ENCODE measurements around the gene GKN2. TPM values are rescaled to one million over a fixed set of nuclear protein-coding genes. Genes with fewer than 3 reads are reported as not detected.

GKN2 gene
- total RNA-seq, 1 experiment from 2014 or later, result not detected

DNA sequence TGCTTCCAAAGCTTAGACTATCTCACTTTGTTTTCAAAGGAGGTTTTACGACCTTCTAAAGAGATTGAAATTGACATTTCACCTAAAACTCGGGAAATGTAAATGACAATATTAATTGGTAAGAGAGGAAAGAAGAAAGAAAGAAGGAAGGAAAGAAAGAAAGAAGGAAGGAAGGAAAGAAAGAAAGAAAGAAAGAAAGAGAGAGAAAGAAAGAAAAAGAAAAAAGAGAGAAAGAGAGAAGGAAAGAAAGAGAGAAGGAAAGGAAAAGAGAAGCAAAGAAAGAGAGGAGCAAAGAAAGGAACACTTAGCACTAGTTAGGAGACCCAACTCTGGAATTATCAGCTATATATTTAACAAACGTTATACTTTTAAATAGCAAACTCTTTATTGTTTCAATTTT, 25.4 kb upstream of the GKN2 start:
- H3K27ac Mint-ChIP-seq, result no peak overlapping the region
- H3K36me3 Mint-ChIP-seq, result no peaks in the 10 kb centered on the region
- no peaks in the 10 kb centered on the region for H3K4me1 Mint-ChIP-seq
- TF ChIP-seq TEAD4 (CRISPR knock-in tag; IDR thresholded peaks at IDR 0.05) (no peak), ZNF671 (CRISPR knock-in tag; IDR thresholded peaks at IDR 0.05) (no peak), SOX15 (CRISPR knock-in tag; IDR thresholded peaks at IDR 0.05) (no peak)
- TF ChIP-seq, protein P1, sequence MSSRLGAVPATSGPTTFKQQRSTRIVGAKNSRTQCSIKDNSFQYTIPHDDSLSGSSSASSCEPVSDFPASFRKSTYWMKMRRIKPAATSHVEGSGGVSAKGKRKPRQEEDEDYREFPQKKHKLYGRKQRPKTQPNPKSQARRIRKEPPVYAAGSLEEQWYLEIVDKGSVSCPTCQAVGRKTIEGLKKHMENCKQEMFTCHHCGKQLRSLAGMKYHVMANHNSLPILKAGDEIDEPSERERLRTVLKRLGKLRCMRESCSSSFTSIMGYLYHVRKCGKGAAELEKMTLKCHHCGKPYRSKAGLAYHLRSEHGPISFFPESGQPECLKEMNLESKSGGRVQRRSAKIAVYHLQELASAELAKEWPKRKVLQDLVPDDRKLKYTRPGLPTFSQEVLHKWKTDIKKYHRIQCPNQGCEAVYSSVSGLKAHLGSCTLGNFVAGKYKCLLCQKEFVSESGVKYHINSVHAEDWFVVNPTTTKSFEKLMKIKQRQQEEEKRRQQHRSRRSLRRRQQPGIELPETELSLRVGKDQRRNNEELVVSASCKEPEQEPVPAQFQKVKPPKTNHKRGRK (CRISPR knock-in tag; IDR thresholded peaks at IDR 0.05; ENCODE audit: borderline replicate concordance), result 0 out of 2 replicates have a peak, but pooled peaks have one; percentile 61
- POLR2A ChIA-PET, result no interaction called here
- H3K4me3 Mint-ChIP-seq, result no peak overlapping the region
- CTCF ChIA-PET, result interaction anchor here (0.8 kb wide), 1 partner anchor 35 kb away, joined by 3 read pairs; no protein-coding TSS in a partner anchor
- ATAC-seq, result no peak
- no peaks in the 10 kb centered on the region for H3K9me3 Mint-ChIP-seq
- DNase-seq (ENCODE audit: low spot score), result no peak
- H3K27me3 Mint-ChIP-seq (ENCODE audit: low read depth), result peaks cover 3% of the 10 kb centered on the region; the same call in 1 of the 2 replicates

DNA sequence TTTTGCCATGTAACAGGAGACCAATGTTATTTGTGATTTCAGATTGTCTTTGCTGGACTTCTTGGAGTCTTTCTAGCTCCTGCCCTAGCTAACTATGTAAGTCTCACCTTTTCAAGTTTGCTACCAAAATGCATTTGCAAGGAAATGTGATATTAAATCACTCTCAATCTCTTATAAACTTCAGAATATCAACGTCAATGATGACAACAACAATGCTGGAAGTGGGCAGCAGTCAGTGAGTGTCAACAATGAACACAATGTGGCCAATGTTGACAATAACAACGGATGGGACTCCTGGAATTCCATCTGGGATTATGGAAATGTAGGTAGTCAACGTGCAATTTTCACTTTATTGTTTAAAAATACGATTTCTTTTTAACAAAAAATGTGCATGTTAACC, 24.8 kb upstream of the GKN2 start:
- Mint-ChIP-seq H3K36me3 (no peaks in the 10 kb centered on the region), H3K4me3 (no peak overlapping the region), H3K27ac (no peak overlapping the region), H3K27me3 (ENCODE audit: low read depth) (peaks cover 3% of the 10 kb centered on the region; the same call in 1 of the 2 replicates), H3K9me3 (no peaks in the 10 kb centered on the region), H3K4me1 (no peaks in the 10 kb centered on the region)
- CTCF ChIA-PET, result interaction anchor here (0.9 to 1.2 kb wide), 2 partner anchors 34 to 226 kb away, joined by 3 to 4 read pairs; no protein-coding TSS in a partner anchor
- no peak for TF ChIP-seq ZNF671 (CRISPR knock-in tag; IDR thresholded peaks at IDR 0.05)
- TF ChIP-seq ELF4 (CRISPR knock-in tag; IDR thresholded peaks at IDR 0.05; ENCODE audit: low read depth), result no peak
- TF ChIP-seq, protein P2, sequence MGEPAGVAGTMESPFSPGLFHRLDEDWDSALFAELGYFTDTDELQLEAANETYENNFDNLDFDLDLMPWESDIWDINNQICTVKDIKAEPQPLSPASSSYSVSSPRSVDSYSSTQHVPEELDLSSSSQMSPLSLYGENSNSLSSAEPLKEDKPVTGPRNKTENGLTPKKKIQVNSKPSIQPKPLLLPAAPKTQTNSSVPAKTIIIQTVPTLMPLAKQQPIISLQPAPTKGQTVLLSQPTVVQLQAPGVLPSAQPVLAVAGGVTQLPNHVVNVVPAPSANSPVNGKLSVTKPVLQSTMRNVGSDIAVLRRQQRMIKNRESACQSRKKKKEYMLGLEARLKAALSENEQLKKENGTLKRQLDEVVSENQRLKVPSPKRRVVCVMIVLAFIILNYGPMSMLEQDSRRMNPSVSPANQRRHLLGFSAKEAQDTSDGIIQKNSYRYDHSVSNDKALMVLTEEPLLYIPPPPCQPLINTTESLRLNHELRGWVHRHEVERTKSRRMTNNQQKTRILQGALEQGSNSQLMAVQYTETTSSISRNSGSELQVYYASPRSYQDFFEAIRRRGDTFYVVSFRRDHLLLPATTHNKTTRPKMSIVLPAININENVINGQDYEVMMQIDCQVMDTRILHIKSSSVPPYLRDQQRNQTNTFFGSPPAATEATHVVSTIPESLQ (CRISPR knock-in tag; IDR thresholded peaks at IDR 0.05), result no peak
- no peak for TF ChIP-seq FOXK1 (CRISPR knock-in tag; IDR thresholded peaks at IDR 0.05)
- POLR2A ChIA-PET, result no interaction called here
- ATAC-seq, result no peak
- DNase-seq (ENCODE audit: low spot score), result no peak

DNA sequence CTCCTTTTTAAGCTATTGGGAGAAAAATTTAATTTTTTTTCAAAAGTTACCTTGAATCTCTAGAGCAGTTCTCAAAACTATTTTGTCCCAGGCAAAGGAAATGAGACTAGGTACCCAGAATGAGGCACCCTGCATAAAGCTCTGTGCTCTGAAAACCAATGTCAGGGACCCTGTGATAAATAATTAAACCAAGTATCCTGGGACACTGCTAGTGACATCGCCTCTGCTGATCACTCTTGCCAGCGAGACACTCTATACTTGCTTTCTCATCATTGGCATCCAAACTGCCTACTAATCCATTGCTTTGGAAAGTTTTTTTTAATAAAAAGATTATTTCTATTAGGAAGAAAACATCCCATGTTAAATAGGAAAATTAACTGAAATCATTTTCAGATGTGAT, 23.2 kb upstream of the GKN2 start:
- Mint-ChIP-seq H3K4me3 (no peak overlapping the region), H3K4me1 (no peaks in the 10 kb centered on the region), H3K27me3 (ENCODE audit: low read depth) (peaks cover 3% of the 10 kb centered on the region; the same call in 1 of the 2 replicates), H3K27ac (no peak overlapping the region), H3K36me3 (no peaks in the 10 kb centered on the region), H3K9me3 (no peaks in the 10 kb centered on the region)
- CTCF ChIA-PET, result interaction anchor here (1.4 kb wide), 1 partner anchor 32 kb away, joined by 4 read pairs; no protein-coding TSS in a partner anchor
- TF ChIP-seq ZNF263 (CRISPR knock-in tag; IDR thresholded peaks at IDR 0.05; ENCODE audit: low read depth) (no peak), CBFB (CRISPR knock-in tag; IDR thresholded peaks at IDR 0.05; ENCODE audit: low read depth) (no peak), SOX15 (CRISPR knock-in tag; IDR thresholded peaks at IDR 0.05) (no peak), TEAD1 (CRISPR knock-in tag; IDR thresholded peaks at IDR 0.05) (no peak), ZNF232 (CRISPR knock-in tag; IDR thresholded peaks at IDR 0.05) (no peak), NFATC4 (CRISPR knock-in tag; IDR thresholded peaks at IDR 0.05) (no peak), ZNF121 (CRISPR knock-in tag; IDR thresholded peaks at IDR 0.05) (no peak)
- TF ChIP-seq, protein P1 (CRISPR knock-in tag; IDR thresholded peaks at IDR 0.05; ENCODE audit: borderline replicate concordance), result no peak
- TF ChIP-seq, protein P3, sequence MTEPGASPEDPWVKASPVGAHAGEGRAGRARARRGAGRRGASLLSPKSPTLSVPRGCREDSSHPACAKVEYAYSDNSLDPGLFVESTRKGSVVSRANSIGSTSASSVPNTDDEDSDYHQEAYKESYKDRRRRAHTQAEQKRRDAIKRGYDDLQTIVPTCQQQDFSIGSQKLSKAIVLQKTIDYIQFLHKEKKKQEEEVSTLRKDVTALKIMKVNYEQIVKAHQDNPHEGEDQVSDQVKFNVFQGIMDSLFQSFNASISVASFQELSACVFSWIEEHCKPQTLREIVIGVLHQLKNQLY (CRISPR knock-in tag; IDR thresholded peaks at IDR 0.05), result no peak
- TF ChIP-seq, protein P4, sequence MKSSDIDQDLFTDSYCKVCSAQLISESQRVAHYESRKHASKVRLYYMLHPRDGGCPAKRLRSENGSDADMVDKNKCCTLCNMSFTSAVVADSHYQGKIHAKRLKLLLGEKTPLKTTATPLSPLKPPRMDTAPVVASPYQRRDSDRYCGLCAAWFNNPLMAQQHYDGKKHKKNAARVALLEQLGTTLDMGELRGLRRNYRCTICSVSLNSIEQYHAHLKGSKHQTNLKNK (CRISPR knock-in tag; IDR thresholded peaks at IDR 0.05), result no peak
- TF ChIP-seq, protein P5, sequence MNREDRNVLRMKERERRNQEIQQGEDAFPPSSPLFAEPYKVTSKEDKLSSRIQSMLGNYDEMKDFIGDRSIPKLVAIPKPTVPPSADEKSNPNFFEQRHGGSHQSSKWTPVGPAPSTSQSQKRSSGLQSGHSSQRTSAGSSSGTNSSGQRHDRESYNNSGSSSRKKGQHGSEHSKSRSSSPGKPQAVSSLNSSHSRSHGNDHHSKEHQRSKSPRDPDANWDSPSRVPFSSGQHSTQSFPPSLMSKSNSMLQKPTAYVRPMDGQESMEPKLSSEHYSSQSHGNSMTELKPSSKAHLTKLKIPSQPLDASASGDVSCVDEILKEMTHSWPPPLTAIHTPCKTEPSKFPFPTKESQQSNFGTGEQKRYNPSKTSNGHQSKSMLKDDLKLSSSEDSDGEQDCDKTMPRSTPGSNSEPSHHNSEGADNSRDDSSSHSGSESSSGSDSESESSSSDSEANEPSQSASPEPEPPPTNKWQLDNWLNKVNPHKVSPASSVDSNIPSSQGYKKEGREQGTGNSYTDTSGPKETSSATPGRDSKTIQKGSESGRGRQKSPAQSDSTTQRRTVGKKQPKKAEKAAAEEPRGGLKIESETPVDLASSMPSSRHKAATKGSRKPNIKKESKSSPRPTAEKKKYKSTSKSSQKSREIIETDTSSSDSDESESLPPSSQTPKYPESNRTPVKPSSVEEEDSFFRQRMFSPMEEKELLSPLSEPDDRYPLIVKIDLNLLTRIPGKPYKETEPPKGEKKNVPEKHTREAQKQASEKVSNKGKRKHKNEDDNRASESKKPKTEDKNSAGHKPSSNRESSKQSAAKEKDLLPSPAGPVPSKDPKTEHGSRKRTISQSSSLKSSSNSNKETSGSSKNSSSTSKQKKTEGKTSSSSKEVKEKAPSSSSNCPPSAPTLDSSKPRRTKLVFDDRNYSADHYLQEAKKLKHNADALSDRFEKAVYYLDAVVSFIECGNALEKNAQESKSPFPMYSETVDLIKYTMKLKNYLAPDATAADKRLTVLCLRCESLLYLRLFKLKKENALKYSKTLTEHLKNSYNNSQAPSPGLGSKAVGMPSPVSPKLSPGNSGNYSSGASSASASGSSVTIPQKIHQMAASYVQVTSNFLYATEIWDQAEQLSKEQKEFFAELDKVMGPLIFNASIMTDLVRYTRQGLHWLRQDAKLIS (CRISPR knock-in tag; IDR thresholded peaks at IDR 0.05; ENCODE audit: borderline replicate concordance), result no peak
- TF ChIP-seq, protein P2 (CRISPR knock-in tag; IDR thresholded peaks at IDR 0.05), result no peak
- DNase-seq (ENCODE audit: low spot score), result no peak
- no peak for ATAC-seq
- POLR2A ChIA-PET, result no interaction called here

Measured in WTC11 (cell line).